Muscle layer of colon (tissue), 2 donors: ENCODE data around the gene ZMYND12.

ENCODE experiments used
- H3K27ac ChIP-seq: one replicate; pipeline ENCODE4 v1.7.0; 2013; ENCODE audit warnings: low read depth, mild to moderate bottlenecking, low read length, moderate library complexity
- H3K27me3 ChIP-seq, 2 donors: one replicate each; pipeline ENCODE4 v1.7.0; 2013; ENCODE audit warnings: low read length in 2 of 2, mild to moderate bottlenecking in 2 of 2; ENCODE audit not compliant: insufficient read depth in 2 of 2, control insufficient read depth in 1 of 2
- H3K36me3 ChIP-seq: one replicate; pipeline ENCODE4 v1.7.0; 2013; ENCODE audit warnings: mild to moderate bottlenecking, low read length; ENCODE audit not compliant: insufficient read depth
- H3K4me1 ChIP-seq: one replicate; pipeline ENCODE4 v1.7.0; 2013; ENCODE audit warnings: mild to moderate bottlenecking, low read length; ENCODE audit not compliant: insufficient read depth
- H3K4me3 ChIP-seq, 2 donors: one replicate each; pipeline ENCODE4 v1.7.0; 2013; ENCODE audit warnings: low read length in 2 of 2, low read depth in 1 of 2, mild to moderate bottlenecking in 1 of 2, moderate library complexity in 1 of 2
- H3K9ac ChIP-seq: one replicate; pipeline ENCODE4 v1.7.0; 2013; ENCODE audit warnings: low read length
- H3K9me3 ChIP-seq: one replicate; pipeline ENCODE4 v1.7.0; 2013; ENCODE audit warnings: mild to moderate bottlenecking, low read length
- donor health status: abdominal sarcoma.
- donor health status: Adenocarcinoma of cecum.

The ZMYND12 gene

DNA sequence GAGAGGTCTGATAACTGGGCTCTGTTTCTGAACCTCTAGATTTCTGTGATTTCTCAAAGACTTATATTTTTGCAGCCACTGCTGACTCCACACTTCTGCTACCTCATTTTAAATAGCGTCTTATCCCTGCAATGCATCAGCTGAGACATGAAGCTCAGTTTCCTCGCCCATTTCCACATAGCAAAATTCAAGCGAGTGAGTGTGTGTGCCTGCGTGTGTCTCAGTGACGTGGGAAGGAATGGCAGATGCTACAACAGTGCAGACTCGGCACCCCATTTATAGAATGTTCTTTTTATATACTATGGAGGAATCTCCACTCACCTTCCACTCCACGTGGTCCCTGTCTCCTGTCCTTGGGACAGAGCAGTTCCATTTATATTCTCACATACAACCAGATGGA lies 35.7 kb downstream of the ZMYND12 start:
- no peak overlapping the region for H3K9ac ChIP-seq
- H3K27me3 ChIP-seq = no peaks in the 10 kb centered on the region
- no peaks in the 10 kb centered on the region for H3K36me3 ChIP-seq
- peak overlapping the region in 1 of 2 donors; percentile 9 for H3K4me3 ChIP-seq
- no peaks in the 10 kb centered on the region for H3K9me3 ChIP-seq
- peaks cover 28% of the 10 kb centered on the region for H3K4me1 ChIP-seq
- H3K27ac ChIP-seq = peak overlapping the region; percentile 81

DNA sequence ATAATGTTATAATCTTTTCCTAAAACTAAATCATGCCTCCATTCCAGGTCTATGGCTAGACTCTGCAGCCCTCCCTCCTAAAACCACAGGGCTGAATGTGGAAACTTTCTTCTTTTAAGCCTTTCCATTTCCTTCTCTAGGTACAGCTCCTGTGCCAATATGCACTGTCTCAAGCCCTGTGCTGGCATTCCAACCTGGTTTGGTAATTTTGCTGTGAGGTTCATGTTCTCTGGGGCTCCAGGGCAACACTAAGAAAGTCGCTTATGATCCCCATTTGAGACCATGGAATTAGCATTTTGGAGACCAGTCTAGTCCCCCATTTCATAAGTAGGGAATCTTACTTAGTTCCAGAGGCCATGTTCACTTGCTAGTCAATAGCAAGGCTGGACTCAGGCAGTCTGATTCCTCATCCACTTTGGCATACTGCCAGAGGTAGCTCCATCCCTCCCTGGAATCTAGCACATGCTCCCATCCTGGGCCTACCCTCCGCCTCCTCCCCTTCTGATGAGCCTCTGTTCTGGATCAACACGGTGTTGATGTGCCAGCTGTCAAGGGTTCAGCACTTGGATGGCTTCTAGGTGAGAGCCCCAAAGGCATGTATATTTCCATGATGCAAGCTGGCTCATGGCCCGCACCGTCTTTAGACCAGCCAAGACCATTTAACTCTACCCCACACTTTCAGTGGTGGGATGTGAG lies 36.5 kb downstream of the ZMYND12 start:
- H3K27ac ChIP-seq = peak overlapping the region; percentile 81
- peaks cover 28% of the 10 kb centered on the region for H3K4me1 ChIP-seq

DNA sequence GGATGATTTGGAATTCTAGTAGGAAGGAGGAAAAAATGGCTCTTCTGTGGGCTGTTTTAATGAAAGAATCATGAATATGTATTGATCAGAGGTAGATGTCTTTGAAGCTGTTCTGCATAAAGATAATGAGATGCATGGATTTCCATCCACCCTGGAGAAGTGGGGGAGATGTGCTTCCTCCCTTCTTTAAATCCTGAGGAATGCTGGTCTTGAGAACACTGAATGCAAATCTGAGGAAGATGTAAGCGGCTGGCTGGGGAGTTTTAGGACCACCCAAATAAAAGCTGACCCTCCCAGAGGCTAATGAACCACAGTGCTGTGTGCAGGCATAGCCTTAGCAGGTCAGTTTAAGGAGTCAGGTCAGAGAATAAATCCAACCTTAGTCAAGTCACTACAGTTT lies 37.3 kb downstream of the ZMYND12 start:
- H3K9ac ChIP-seq = no peak overlapping the region
- H3K27me3 ChIP-seq = no peaks in the 10 kb centered on the region
- no peak overlapping the region for H3K27ac ChIP-seq

More for the DNA sequence above, 36.5 kb downstream of the ZMYND12 start:
- Histone ChIP-seq H3K9ac (no peak overlapping the region), H3K36me3 (no peaks in the 10 kb centered on the region), H3K27me3 (no peaks in the 10 kb centered on the region), H3K9me3 (no peaks in the 10 kb centered on the region), H3K4me3 (peak overlapping the region in 1 of 2 donors; percentile 9)

DNA sequence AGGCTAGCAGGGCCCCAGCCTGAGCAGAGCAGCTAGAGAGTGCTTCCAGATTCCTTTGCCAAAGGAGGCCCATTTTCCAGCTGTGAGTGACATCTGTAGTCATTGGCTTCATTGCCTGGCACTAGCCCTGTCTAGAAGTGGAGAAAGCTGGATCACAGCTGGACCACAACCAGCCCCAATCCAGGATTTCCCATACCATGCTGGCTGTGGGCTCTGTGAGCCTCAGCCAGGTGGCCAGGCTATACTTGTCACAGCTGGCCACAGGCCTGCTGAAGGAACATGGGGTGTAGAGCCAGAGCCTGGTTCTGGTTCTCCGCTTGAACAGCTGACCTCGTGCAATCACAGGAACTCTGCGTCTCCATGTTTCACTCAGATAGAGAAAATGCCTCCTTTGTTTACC lies 38.7 kb downstream of the ZMYND12 start:
- H3K9ac ChIP-seq = no peak overlapping the region
- no peak overlapping the region for H3K4me3 ChIP-seq
- H3K27ac ChIP-seq = no peak overlapping the region
- H3K9me3 ChIP-seq = no peaks in the 10 kb centered on the region
- H3K27me3 ChIP-seq = no peaks in the 10 kb centered on the region
- no peaks in the 10 kb centered on the region for H3K36me3 ChIP-seq
- H3K4me1 ChIP-seq = peaks cover 28% of the 10 kb centered on the region

More for the DNA sequence above, 37.3 kb downstream of the ZMYND12 start:
- H3K36me3 ChIP-seq = no peaks in the 10 kb centered on the region
- peaks cover 28% of the 10 kb centered on the region for H3K4me1 ChIP-seq
- H3K4me3 ChIP-seq = no peak overlapping the region
- H3K9me3 ChIP-seq = no peaks in the 10 kb centered on the region

DNA sequence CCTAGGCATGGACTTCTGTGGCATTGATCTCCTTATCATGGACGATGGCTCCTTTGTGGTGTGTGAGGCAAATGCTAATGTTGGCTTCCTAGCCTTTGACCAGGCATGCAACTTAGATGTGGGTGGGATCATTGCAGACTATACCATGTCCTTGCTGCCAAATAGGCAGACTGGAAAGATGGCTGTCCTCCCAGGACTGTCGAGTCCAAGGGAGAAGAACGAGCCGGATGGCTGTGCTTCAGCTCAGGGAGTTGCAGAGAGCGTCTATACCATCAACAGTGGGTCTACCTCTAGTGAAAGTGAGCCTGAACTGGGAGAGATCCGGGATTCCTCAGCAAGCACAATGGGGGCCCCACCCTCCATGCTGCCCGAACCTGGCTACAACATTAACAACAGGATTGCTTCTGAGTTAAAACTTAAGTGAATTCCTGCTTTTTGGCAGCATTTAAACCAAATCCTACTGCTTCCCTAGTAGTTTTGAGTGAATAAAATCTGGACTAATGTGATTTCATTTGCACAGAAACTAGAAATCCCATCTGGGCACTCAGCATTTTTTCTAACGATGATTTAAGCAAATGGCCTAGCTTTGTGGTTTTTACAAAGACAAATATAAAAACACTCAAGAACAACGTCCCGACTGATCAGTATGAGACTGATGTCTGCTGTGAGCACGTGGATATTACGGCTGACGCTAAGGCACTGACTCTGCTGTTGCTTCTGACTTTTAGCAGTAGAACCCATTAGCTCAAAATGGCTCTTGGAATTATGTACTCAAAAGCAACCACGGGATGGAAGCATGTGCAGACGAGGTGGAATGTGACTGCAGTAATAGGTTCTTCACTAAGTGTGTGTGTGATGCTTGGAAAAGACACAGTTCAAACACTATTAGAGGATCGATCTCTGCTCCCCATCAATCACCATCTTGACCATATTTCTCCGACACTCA lies 41.0 kb downstream of the ZMYND12 start:
- no peak overlapping the region for H3K9ac ChIP-seq
- H3K27ac ChIP-seq = no peak overlapping the region
- H3K4me3 ChIP-seq = no peak overlapping the region
- no peaks in the 10 kb centered on the region for H3K36me3 ChIP-seq
- H3K4me1 ChIP-seq = peaks cover 10% of the 10 kb centered on the region
- no peaks in the 10 kb centered on the region for H3K9me3 ChIP-seq
- no peaks in the 10 kb centered on the region for H3K27me3 ChIP-seq

DNA sequence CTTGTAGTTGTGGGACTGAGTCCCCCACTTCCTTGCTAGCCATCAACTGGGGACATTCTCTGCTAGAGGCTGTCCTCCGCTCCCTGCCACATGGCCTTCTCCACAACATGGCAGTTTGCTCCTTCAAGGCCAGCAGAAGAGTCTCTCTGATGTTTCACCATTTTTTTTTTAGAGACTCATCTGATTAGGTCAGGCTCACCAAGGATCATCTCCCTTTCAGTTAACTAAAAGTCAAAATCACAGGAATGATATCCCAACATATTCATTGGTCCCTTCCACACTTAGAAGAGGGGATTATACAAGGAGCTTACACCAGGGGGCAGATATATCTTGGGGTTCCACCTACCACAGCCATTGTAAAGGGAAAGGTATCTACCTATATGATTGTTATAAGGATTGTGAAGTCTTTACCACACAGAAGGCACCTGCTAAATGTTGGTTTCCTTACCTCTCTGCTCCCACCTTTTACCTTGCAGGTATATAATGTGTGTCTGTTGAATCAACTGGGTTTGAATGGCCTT lies 51.9 kb downstream of the ZMYND12 start:
- Histone ChIP-seq H3K9ac (no peak overlapping the region), H3K4me1 (no peaks in the 10 kb centered on the region), H3K4me3 (no peak overlapping the region), H3K27ac (no peak overlapping the region), H3K9me3 (no peaks in the 10 kb centered on the region), H3K27me3 (no peaks in the 10 kb centered on the region), H3K36me3 (no peaks in the 10 kb centered on the region)

DNA sequence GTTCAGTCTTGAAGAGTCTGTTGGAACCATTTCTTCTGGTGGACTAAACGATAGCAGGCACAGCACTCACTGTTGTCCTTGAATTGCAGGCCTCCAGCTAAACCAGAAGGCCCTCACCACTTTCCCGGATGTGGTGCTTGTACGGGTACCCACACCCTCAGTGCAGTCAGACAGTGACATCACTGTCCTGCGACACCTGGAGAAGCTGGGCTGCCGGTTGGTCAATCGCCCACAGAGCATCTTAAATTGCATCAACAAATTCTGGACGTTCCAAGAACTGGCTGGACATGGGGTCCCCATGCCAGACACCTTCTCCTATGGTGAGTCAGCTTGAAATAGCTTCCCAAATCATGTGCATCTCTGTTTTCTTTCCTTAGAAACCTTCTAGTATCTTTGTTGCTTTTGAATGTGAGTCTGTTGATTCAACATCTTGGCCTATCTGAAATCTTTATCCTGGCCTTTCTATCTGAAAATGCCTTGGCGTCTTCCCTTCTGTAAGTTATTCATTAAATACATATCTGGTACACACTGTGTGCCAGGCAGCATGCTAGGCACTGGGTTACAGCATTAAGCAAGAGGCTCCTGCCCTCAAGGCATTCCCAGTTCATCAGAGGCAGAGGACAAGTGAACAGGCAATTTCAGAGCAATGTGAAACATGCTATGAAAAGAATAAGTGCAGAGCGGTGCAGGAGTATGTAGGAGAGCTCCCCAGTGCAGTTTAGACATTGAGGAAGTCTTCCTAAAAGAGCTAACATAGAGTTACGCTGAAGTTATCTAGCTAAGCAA lies 56.3 kb downstream of the ZMYND12 start:
- H3K9me3 ChIP-seq = no peaks in the 10 kb centered on the region
- H3K27me3 ChIP-seq = no peaks in the 10 kb centered on the region

DNA sequence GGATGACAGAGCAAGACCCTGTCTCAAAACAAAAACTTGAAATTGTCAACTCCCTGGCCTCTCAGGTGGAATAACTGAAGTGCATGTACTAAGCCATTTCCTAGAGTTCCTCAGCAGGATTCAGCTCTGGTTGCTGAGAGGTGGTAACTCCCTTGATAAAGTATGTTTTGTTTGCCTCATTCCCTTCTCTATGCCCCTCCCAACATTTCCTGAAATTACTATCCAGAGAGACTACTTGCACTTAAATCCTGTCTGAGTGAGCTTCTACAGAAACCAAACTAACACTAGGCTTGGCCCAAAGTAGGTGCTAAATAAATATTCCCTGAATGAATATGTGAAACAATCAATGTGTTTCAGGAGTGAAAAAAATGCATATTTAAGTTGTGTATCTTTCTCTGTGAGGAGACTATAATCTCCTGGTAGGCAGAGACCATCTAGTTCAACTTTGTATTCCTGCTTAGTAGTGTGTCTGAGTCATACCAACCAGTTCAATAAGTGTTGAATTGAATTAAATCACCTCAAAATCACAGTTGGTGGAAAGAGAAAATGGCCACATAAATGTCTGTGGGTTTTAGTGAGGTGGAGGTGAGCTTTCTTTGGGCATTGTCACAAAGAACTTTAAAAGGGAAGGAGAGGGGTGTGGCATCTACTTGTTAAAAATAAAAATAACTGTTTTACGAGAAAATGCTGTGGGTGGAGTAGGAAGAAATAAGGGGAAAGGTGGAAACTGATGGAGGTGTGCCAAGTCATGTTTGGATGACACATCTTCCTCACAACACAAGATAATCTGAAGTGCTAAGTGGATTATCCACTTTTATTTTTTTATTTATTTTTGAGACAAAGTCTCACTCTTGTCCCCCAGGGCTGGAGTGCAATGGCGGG lies 62.6 kb downstream of the ZMYND12 start:
- Histone ChIP-seq H3K9me3 (no peaks in the 10 kb centered on the region), H3K9ac (no peak overlapping the region), H3K36me3 (no peaks in the 10 kb centered on the region), H3K4me3 (no peak overlapping the region), H3K27me3 (no peaks in the 10 kb centered on the region), H3K4me1 (no peaks in the 10 kb centered on the region), H3K27ac (no peak overlapping the region)

More for the DNA sequence above, 56.3 kb downstream of the ZMYND12 start:
- Histone ChIP-seq H3K36me3 (no peaks in the 10 kb centered on the region), H3K9ac (no peak overlapping the region), H3K4me1 (no peaks in the 10 kb centered on the region), H3K27ac (no peak overlapping the region), H3K4me3 (no peak overlapping the region)

DNA sequence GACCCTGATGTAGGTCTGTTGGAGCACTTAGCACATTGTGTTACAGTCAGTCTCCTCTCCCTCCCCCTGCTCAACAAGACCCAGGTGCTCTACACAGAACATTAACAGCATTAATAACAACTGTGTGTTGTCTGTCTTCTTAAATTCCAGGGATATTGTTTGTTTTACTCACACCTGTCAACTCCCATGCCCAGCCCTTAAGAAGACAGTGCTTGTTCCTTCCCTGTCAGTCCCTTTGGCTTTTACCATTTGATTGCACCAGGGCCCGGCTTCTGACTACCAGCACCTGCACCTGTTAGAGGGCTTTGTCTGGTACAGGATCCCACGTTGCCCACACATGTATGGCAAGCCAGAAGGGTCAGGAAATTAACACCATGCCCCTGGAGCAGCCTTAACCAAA lies 63.6 kb downstream of the ZMYND12 start:
- no peaks in the 10 kb centered on the region for H3K4me1 ChIP-seq
- no peak overlapping the region for H3K9ac ChIP-seq
- H3K9me3 ChIP-seq = no peaks in the 10 kb centered on the region
- H3K27ac ChIP-seq = no peak overlapping the region
- H3K27me3 ChIP-seq = no peaks in the 10 kb centered on the region
- H3K36me3 ChIP-seq = no peaks in the 10 kb centered on the region
- no peak overlapping the region for H3K4me3 ChIP-seq

DNA sequence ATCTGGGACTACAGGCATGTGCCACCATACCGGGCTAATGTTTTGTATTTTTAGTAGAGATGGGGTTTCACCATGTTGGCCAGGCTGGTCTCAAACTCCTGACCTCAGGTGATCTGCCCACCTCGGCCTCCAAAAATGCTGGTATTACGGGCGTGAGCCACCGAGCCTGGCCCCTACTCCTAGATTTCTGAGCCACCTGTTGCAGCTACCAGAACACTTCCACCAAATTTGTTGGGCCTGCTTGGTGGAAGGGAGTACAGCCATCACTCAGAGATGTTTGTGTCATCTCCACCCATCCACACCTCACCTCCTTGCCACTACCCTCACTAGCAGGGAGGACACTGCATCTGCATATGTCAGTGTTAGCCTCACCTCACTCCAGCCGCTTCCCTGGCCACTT lies 69.8 kb downstream of the ZMYND12 start:
- no peak overlapping the region for H3K4me3 ChIP-seq
- no peaks in the 10 kb centered on the region for H3K9me3 ChIP-seq
- peaks cover 7% of the 10 kb centered on the region for H3K4me1 ChIP-seq
- no peaks in the 10 kb centered on the region for H3K27me3 ChIP-seq
- no peak overlapping the region for H3K9ac ChIP-seq
- no peaks in the 10 kb centered on the region for H3K36me3 ChIP-seq
- no peak overlapping the region for H3K27ac ChIP-seq
